Measurements from ENCODE around the gene RBM42.
"Not testable (repeated sequence)": the region's sequence is repeated elsewhere in the genome, so short reads cannot be mapped to it uniquely, and the experiment has no call there.

GRCh38 chr19:35595026-35595425 is 33.8 kb upstream of the RBM42 start:
- TF ChIP-seq CTCF (IDR thresholded peaks at IDR 0.05; ENCODE audit: low read length); EZH2 (IDR thresholded peaks at IDR 0.05; ENCODE audit: borderline replicate concordance, low read length): not testable (repeated sequence)

All from OCI-LY1 (cell line).